ENCODE results near the gene MARCHF6.
"Not testable (repeated sequence)": the region's sequence is repeated elsewhere in the genome, so short reads cannot be mapped to it uniquely, and the experiment has no call there.

MARCHF6 gene

GRCh38 chr5:10352430-10353240 is 860 bp upstream of the MARCHF6 start:
- DNase-seq: peak; percentile 29

GRCh38 chr5:10354048-10354872 is 765 bp downstream of the MARCHF6 start:
- DNase-seq: peak; percentile 41

DNA sequence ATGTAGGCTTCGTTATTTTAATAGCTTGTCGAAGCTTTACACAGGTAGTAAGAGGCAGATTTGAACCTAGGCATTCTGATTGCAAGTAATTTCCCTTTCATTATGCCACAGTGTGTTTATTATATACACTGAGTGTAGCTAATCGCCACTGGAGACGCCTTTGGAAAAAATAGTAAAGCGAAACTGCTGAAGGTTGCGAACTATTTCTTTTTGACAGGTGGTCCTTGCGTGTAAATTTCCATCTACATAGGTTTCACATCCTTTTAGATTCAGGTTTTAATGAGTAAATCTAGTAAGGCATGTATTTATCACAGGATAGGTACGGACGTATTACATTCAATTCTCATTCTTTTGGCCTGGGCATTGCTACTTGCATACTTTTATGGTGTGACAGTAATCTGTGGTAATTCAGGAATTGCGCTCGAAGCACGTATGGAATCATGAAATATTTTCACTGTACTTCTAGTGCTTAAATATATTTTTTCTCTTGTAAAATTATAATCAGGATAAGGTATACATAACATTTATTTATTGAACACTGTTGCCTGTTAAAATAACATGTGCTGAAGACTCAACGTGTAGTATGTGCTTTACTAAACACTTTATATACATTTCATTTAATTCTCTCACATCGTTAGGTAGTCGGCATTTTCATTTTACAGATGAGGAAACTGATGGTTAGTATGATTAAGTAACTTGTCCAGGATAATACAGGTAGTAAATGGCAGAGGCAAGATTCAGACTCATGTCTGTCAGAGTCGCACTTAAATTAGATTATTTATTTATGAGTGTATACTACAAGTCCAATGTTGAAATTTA is 1.8 kb downstream of the MARCHF6 start:
- no peak for DNase-seq

DNA sequence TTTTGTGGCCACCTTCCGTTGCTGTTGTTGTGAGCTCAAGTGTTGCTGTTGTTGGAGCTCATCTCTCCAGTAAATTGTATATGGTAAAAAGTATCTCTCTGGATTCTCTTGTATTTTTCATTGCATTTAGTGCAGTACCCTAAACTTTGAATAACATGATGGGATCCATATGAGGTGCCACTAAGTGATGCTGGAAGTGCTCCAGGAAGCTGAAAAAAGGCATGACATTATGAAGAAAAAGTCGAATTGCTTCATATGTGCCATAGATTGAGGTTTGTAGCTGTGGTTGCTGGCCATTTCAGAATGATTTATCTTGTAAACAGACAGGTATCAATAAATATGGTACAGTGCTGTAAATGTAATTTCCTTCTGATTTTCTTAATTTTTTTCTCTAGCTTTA is 5.5 kb downstream of the MARCHF6 start:
- DNase-seq: no peak

GRCh38 chr5:10360686-10361085 is 7.2 kb downstream of the MARCHF6 start:
- no peak for DNase-seq

DNA sequence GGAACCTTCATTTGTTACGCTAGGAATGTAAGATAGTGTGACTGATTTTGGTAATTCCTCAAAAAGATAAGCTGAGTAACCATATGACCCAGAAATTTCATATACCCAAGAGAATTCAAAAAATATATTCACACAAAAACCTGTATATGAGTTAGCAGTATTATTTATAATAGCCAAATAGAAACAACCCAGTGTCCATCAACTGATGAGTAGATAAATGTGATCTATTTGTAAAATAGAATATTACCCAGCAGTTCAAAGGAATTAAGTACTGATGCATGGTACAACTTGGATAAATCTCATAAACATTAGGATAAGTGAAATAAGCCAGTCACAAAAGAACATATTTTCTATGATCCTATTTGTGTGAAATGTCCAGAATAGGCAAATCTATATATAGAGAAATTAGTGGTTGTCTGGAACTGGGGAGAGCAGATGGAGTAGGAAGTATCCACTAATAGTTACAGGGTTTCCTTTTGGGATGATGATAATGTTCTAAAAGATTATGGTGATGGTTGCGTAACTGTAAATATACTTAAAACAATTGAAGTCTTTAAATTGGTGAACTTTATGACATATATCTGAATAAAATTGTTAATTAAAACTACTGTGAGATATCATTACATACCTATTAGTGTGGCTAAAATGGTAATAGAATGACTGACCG is 10.2 kb downstream of the MARCHF6 start:
- DNase-seq: no peak

DNA sequence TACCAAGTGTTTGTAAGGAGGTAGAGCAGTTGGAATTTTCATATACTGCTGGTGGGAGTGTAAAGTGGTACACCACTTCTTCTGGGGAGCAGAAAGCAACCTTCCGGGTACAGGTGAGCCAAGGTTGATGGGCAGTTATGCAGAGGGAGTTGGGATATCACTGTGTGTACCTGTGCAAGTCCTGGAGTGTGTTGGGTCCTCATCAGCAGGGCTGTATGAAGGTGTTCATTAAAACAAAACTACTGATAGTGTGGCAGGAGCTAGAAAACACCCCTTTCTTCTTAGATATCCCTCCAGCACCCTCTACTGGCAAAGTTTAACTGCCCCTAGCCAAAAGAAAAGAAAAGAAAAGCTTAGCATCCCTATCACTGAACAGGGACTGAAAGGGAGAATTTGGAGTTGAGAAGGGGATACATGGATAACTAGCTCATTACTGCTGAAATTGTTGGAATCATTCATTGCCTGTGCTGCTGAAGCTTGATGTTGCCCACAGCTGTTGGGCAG is 10.7 kb downstream of the MARCHF6 start:
- no peak for DNase-seq

- no peak for DNase-seq
Measured at GRCh38 chr5:10365782-10366181, 12.3 kb downstream of the MARCHF6 start.

DNA sequence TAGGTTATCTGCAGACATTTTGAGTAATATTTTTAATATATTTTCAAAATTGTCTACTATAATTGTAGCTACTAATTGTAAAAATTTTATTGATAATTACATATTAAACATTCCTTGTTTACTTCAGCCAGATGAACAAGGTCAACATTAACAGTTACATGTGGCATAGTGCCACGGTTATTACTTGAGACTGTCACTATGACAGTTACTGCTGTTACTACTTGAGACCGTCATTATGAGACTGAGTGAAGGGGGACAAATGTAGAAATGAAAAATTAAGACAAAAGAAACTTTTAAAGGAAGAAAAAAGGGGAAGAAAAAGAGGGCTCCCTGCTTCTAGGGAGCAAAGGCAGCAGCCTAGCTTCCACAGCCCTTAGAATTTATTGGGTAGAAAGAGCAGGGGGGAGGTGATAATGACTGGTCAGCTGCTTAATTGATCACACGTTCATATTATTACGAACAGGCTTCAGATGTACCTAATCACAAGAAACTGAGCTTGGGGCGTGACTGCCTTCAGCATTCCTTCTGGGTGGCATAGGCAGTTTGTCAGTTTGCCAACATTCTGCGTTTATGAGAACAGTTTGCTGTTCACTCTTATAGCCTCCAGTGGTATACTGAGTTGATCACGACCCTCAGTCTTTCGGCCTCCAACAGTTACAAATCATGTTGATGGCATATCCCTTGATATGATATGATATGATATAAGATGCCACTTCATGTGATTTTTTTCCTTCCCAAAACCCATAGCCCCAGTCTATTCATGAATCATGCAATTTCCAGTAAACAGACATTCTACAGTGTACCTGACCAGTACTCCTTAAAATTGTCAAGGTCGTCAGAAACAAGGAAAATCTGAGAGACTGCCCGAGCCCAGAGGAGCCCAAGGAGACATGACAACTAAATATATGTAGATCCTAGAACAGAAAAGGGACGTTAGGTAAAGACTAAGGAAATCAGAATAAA is 13.1 kb downstream of the MARCHF6 start:
- no peak for DNase-seq

GRCh38 chr5:10367579-10367978 is 14.1 kb downstream of the MARCHF6 start:
- no peak for DNase-seq

DNA sequence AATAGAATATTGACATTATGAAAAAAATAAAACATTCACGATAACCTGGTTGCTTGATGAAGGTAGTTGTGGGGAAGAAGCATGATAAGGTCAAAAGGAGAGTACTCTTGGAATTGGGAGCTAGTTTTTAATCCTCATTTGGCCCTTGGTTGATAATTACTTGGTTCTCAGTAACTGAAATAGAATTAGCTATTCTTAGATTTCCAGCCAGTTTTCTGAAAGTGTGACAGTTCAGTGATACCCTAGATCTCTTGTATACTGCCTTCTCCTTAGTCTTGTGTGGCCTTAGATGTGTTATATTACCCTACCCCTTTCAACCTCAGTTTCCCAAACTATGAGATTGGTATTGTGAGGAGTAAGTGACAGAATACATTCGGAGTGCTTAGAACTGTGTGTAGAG is 17.4 kb downstream of the MARCHF6 start:
- DNase-seq: no peak

GRCh38 chr5:10371369-10371768 is 17.9 kb downstream of the MARCHF6 start:
- DNase-seq: not testable (repeated sequence)

- DNase-seq: no peak
Measured at GRCh38 chr5:10372726-10373709, 19.5 kb downstream of the MARCHF6 start.

DNA sequence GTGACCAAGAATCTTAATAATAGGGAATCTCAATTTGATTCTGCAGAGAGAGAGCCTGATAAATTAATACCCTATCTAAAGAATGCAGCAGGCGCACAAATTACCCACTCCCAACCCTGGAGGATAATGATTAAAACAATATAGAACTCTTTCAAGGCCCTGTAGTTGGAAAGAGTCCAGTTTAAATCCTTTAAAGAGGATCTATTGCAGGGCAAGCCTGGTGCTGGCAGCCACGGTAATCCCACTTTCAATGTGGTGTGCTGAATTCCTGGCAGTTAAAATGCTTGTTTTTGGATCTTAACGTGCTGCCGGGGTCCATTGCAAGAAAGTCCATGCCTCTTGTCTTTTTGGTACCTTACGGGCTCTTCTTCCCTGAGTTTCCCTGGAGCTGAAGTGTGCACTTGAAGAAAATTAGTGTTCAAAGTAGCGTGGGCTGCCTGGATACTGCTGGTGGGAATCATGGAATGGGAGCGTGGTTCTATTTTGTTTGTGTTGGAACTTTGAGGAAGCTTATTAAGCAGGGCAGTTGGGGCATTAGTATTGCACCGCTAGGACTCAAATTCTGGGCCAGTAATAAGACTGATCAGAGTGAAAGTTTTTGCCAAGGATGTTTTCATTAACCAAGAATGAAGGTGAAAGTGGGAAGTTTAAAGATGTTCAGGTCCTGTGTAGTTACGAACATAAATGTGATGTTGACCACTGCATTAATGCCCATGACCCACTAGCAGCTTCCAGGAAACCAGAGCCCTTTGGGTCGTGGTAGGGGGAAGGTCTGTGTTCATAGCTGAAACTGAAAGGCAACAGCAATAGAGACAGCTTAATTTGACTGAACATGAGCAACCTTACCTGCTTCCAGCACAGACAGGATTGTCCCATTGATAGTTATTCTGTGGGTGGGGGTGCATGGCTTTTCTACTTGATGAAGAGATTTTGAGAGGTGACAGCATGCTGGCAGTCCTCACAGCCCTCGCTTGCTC is 20.8 kb downstream of the MARCHF6 start:
- no peak for DNase-seq

DNA sequence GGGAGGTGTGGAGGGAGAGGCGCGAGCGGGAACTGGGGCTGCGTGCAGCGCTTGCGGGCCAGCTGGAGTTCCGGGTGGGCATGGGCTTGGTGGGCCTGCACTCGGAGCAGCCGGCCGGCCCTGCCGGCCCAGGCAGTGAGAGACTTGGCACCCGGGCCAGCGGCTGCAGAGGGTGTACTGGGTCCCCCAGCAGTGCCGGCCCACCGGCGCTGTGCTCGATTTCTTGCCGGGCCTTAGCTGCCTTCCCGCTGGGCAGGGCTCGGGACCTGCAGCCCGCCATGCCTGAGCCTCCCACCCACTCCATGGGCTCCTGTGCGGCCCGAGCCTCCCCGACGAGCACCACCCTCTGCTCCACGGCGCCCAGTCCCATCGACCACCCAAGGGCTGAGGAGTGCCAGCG is 21.7 kb downstream of the MARCHF6 start:
- DNase-seq: not testable (repeated sequence)

DNA sequence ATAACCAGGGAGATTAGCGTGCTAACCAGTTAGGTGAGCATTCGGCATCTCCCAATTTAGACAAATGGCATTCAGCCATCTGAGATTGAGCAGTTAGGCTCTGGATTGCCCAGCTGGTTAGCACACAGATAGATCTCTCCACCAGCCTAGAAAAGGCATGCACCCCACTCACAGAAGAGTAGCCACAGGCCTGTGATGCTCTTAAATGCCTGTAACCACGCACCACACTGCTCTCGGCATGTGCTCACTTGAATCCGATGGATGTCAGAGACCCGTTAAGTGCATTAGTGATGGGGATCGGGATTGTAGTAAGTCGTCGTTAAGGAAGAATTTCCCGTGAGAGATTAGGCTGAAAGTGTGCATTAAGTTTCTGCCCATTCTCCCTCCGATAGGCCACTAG is 23.0 kb downstream of the MARCHF6 start:
- no peak for DNase-seq

- no peak for DNase-seq
Measured at GRCh38 chr5:10377081-10377480, 23.6 kb downstream of the MARCHF6 start.

DNA sequence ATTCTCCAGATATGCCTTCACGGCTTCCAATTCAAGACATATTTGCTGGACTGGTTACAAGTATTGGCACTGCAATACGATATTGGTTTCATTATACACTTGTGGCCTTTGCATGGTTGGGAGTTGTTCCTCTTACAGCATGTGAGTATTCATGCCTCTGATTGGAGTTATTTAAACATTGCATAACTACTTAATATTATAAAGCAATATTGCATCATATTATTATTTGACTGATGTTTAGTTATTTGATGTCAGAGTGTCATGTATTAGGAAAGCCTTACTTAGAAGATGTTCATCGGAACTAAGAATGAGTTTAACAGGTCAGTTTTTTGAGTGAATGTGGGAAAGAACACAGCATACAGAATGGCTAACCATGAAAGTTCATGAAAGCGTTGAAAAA is 28.3 kb downstream of the MARCHF6 start:
- DNase-seq: no peak

DNA sequence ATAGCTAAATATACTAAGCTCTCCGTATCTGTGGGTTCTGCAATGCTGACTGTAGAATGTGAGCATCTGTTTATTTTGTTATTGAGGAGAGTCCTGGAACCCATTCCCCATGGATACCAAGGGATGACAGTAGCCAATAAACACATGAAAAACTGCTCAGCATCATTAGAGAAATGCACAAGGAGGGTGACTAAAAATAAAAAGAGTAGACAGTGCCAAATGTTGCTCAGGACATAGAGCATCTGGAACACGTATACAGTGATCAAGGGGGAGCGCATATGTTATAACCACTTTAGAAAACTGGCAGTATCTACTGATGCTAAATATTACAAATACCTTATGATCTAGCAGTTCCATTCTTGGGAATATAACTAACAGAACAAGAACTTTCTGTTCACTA is 31.0 kb downstream of the MARCHF6 start:
- no peak for DNase-seq

Measured in activated T-cell treated with anti-CD3 and anti-CD28 coated beads for 4 hours (primary cell).